Left lobe of liver (tissue), 2 donors: ENCODE results near the gene TRIM9. TPM values are rescaled to one million over a fixed set of nuclear protein-coding genes. Genes with fewer than 3 reads are reported as not detected.
"Not testable (repeated sequence)": the region's sequence is repeated elsewhere in the genome, so short reads cannot be mapped to it uniquely, and the experiment has no call there.

Source experiments
- ATAC-seq: fragments of 200-7000 bp; cut with Tn5 transposase; one replicate; pipeline ENCODE4 v1.9.1; 2020; ENCODE audit warnings: mild to moderate bottlenecking, moderate library complexity
- DNase-seq: peaks from one replicate; pipeline ENCODE4 v3.0.0-alpha.2; 2020; ENCODE audit warnings: low spot score
- total RNA-seq: library from RNA; stranded (reverse); gene quantifications from one replicate; pipeline ENCODE4 v1.2.1, GENCODE V29; 2021
- donor health status: DM: no; HTN: no; CAD: no; lungs with moderate emphysema.
- donor health status: DM: no; HTN: yes; CAD: no.

TRIM9 gene
- total RNA-seq, 1 donor from 2014 or later, result 0.20 TPM

DNA sequence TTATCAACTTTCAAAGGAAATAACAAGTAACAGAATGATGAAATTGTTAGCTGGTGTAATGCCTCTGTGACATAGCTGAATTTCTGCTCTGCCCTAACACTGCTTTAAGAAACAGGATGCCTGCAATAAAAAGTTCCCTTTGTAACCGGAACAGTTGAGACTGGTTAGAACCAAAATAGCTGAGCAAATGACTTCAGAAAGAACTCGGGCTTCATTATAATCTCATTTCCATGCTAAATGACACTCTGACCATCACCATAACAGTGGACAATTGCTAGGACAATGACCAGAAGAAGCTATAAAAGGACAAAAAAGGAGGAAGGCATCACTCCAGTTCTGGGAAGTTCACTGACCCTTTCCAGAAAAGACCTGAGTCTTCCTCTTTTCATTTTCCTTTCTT is 127.1 kb downstream of the TRIM9 start:
- ATAC-seq (peak; percentile 42), DNase-seq (no peak)

- no peak for DNase-seq
- no peak for ATAC-seq
Measured at GRCh38 chr14:50967103-50967502, 127.8 kb downstream of the TRIM9 start.

DNA sequence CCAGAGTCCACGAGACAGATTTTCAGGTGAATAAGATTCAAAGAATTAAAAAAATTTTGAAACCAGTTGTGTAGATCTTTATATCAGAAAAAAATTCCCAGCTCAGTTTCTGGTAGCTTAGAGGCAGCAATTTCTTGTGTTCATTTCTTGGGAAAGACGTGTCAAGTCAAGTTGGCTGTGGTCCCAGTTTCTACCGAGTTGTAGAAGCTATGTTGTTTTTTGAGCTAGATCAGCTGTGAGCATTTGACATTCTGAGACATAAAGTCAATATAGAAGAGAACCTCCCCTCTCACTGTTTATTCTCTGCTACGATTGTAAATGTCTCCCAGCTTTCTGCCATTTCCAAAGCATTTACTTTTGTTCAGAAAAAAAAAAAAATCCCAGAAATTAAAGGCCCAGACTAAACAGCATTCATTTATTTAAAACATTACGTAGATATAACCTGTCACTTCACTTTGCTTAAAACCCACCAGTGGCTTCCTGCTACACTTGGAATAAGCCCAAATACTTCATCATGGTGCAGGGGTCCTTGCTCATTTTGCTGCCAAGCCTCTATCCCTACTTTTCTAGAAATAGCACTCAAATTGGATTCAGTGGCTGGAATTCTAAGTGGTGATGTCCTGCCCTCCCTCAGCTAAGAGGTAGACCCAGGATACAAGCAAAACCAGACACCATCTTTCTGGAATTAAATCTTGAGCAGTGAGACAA is 130.1 kb downstream of the TRIM9 start:
- DNase-seq (no peak), ATAC-seq (no peak)

GRCh38 chr14:50963919-50964318 is 131.0 kb downstream of the TRIM9 start:
- no peak for DNase-seq
- ATAC-seq, result no peak

- ATAC-seq, result no peak
- no peak for DNase-seq
Measured at GRCh38 chr14:50961605-50962221, 133.2 kb downstream of the TRIM9 start.

- no peak for ATAC-seq
- DNase-seq, result no peak
Measured at GRCh38 chr14:50957296-50957695, 137.6 kb downstream of the TRIM9 start.

GRCh38 chr14:50956421-50956820 is 138.5 kb downstream of the TRIM9 start:
- ATAC-seq, DNase-seq: not testable (repeated sequence)

DNA sequence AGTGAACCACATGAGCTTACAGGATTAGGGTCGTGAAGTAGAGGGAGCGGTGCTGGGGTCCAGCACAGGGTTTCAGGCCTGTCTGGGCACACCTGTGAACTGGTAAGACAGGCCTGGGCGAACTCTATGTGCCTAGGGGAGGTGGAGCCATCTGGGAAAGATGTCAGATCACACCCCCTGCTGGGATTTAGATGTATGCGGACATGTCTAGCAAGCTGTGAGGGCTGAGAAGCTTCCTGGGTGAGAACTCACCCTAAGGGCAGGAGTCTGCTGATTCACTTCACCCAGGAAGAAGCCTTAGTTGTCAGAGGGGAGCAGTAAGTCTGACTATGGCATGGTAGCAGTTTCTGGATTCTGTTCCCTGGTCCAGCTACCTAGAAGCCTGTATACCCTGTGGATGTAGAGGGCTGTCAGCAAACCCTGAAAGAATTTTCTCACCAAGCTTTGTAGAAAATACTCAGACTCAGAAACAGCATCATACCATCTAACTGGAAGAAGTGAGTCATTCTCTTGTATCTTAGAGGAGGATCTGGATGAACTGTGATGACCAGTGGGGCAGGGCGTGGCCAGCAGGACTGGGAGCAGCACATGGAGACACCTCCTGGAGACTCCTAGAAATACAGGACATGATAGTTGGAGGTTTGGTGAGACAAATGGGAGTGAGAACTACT is 139.4 kb downstream of the TRIM9 start:
- ATAC-seq (peak; percentile 98), DNase-seq (no peak)

DNA sequence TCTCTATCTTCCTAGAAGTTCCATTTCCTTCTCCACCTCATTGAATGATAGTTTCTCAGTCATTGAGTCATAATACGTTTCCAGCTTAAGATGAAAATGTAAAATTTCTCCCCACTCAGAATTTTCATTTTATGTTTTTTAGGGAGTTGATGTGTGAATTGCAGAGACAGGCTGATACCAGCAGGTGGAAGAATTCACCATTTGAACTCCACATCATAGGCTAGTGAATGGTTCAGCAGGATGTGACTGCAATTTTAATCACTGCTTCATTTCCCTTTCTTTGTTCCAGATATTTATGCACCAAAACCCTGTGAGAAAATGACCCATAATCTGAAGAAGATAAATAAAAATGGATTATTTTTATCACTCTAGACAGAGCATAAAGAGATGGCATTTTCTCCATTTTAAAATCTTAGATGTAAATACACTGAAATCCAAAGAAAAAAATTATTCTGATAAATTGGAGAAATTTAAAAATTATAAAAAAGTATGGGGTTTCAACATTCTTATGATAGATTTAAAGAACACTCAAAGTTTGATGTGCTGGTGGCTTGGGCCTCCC is 140.0 kb downstream of the TRIM9 start:
- DNase-seq, result no peak
- peak; percentile 74 for ATAC-seq

DNA sequence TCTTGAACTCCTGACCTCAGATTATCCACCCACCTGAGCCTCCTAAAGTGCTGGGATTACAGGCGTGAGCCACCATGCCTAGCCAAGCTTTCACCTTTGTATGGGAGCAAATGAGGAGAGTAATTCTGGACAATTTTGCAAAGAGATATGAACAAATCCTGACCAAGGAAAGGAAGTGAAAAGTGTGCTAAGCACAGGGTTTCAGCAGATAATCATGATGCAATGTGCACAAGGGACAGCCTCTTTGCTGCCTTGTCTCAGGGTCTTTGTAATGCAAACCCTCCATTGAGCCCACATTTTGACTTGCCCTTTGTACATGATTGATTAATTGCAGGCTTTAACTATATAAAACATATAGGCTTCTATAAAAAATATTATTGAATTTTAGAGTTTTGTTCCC is 141.4 kb downstream of the TRIM9 start:
- ATAC-seq (no peak), DNase-seq (no peak)

DNA sequence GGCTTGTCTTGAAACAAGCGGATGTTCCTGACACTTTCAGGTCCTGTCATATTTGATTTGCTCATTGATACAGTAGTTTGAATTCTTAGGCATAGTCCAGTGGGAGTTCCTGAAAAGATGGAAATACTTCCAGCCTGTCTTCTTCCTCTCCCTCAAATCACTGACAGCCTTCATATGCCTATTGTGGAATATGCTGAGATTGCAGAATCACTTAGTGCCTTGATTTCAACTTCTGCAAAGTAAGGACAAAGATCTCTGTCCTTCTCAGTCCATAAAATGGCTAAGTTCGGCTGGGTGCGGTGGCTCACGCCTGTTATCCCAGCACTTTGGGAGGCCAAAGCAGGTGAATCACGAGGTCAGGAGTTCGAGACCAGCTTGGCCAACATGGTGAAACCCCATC is 143.9 kb downstream of the TRIM9 start:
- DNase-seq (no peak), ATAC-seq (no peak)

- DNase-seq (no peak), ATAC-seq (no peak)
Measured at GRCh38 chr14:50948205-50948604, 146.7 kb downstream of the TRIM9 start.

GRCh38 chr14:50947446-50947845 is 147.5 kb downstream of the TRIM9 start:
- DNase-seq (no peak), ATAC-seq (no peak)

- ATAC-seq, result no peak
Measured at GRCh38 chr14:50946234-50946935, 148.5 kb downstream of the TRIM9 start.

DNA sequence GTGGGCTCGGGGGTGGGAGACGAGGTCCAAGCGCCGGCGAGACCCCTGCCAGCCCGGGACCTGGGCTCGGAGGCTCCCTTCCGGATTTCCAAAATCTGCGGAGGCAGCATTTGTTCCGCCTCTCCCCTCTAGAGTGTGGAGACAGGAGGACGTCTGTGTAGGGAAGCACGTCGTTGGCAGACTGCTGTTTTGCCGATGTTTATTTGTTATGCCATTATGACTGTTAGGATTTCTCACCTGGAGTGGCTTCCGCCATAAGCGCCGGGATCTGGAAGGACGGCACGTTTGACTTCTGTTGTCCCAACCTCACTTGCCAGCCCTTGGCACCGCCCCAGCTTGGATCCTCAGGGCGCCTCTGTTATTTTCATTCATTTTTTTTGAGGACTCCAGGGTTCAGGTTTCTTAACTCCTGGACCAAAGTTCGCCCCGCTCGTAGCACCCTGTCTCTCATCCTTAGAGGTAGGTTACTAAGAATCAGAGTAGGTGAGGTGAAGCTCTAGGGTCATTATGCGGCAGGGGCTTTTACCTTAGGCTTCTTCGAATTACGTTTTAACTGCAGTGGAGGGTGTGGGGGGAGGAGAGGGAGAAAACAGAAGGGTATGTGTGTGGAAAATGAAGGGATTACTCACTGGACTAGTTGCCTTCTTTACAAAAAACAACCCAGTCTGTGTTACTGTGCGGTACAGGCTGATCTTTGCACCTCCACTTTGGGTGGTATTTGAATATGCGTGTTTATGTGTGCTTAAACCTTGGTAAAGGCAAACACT is 150.1 kb downstream of the TRIM9 start:
- peak; percentile 50 for ATAC-seq
- peak; percentile 83 for DNase-seq

More at GRCh38 chr14:50946234-50946935, 148.5 kb downstream of the TRIM9 start:
- DNase-seq, result no peak

DNA sequence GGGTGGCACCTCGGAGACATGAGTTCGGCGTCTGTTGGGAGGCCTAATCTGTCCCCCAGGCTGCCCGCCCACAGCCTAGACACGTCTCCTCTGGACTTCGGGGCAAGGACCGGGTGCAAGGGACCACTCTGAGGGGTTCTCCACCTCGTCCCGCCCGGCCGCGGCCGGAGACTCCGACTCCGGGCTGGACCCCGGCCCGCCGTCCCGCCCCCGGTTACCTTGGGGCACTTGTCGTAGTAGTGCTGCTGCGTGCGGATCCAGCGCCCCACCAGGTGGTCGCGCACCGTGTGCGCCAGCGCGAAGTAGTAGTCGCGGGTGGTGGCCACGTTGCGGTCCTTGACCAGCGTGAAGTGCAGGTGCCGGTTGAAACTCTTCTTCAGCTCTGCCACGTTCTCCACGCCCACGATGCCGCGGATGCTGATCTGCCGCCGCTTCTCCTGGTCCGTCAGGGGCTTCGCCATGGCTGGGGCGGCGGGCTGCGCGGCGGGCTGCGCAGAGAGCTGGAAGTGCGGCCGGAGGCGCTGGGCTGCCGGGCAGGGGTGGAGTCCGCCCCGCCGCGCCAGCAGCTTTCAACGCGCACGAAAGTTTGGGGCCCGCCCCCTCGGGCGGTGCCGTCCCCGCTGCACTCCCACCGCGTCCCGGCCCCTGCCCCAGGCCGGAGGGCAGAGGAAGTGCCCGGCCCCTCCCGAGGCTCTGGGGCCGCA is 150.8 kb downstream of the TRIM9 start, which contains the start of gene PYGL:
Gene PYGL (minus strand): TSS at position 541 of the 704 bp plus-strand sequence. CDS start 80 bp downstream, at position 461.
- ATAC-seq, result peak; percentile 88
- peak; percentile 90 for DNase-seq

DNA sequence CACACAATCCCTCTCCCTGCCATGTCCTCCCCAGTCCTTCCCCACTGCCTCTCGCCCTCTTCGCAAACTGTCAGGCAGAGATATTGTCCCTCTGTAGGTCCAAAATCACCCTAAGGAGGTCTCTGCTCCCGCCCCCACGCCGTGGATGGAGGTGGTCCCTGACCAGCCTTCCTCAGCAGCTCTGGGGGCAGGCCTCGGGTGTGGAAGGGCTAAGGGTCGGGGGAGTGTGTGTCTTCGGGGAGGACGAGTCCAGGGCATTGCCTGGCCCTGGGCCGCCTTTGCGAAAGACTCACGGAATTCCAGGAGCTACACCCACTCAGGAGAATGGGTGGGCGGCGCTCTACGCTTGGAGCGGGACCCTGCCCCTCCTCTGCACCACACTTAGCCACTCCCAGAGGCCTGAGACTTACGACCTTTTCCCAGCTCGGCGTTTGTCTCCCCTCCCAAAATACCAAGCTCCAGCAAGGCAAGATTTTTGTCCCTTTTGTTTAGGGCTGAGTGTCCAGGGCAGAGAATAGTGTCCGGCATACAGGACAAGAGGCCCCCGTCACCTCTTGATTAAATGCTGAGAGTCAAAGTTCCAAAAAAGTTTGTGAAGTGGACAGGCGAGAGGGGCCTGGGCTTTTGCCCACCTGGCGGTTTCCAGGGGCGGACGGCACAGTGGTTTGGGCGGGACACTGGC is 151.5 kb downstream of the TRIM9 start:
- peak; percentile 87 for DNase-seq

DNA sequence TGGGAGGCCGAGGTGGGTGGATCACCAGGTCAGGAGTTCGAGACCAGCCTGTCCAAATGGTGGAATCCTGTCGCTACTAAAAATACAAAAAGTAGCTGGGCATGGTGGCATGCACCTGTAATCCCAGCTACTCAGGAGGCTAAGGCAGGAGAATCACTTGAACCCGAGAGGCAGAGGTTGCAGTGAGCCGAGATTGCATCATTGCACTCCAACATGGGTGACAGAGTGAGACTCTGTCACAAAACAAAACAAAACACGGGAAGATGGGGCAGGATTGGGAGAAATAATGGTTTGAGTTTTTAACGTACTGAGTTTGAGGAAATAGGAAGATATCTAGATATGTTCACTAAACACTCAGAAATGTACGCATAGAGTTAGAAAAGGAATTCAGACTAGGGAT is 153.3 kb downstream of the TRIM9 start:
- DNase-seq, ATAC-seq: not testable (repeated sequence)

More for the DNA sequence above, 151.5 kb downstream of the TRIM9 start:
- peak; percentile 72 for ATAC-seq

GRCh38 chr14:50941151-50941550 is 153.8 kb downstream of the TRIM9 start:
- ATAC-seq, result no peak

More at GRCh38 chr14:50941151-50941550, 153.8 kb downstream of the TRIM9 start:
- DNase-seq, result no peak
